HEK293 (cell line): ENCODE results near the gene LRPPRC.

ENCODE experiments used
- CTCF ChIA-PET: fragments of 350-600 bp; formaldehyde crosslinking; extraction: SDS; loops from one replicate; lab custom pipeline; 2021; ENCODE audit warnings: antibody characterized with exemption; lab: Yijun Ruan, JAX
- POLR2A ChIA-PET: fragments of 300-600 bp; formaldehyde crosslinking; extraction: SDS; loops from one replicate; lab custom pipeline; 2020; ENCODE audit warnings: antibody characterized with exemption, inconsistent platforms; lab: Yijun Ruan, JAX
- H3K27ac ChIP-seq: fragments of 200-500 bp; sonication (Bioruptor generic); 2 replicates; pipeline ENCODE4 v1.5.1; 2014; ENCODE audit warnings: low read depth, low read length, control low read depth, inconsistent platforms; ENCODE audit errors: extremely low read depth
- H3K36me3 ChIP-seq, 2 experiments: fragments of 200-500 bp in 1 of 2; sonication (Bioruptor generic) in 1 of 2; 1 replicate in 1 of 2; 2 replicates in 1 of 2; pipeline ENCODE4 v1.5.1; 2014 to 2017; ENCODE audit warnings: inconsistent platforms in 2 of 2, low read length in 2 of 2; ENCODE audit not compliant: control insufficient read depth in 2 of 2, insufficient read depth in 1 of 2
- H3K4me1 ChIP-seq: fragments of 200-500 bp; sonication (Bioruptor generic); 2 replicates; pipeline ENCODE4 v1.5.1; 2014; ENCODE audit warnings: mild to moderate bottlenecking, low read length, inconsistent platforms; ENCODE audit not compliant: control insufficient read depth, insufficient read depth
- H3K4me3 ChIP-seq: 2 replicates; pipeline ENCODE4 v1.5.1; 2011; ENCODE audit warnings: low read depth, mild to moderate bottlenecking, control low read depth, low read length, moderate library complexity
- H3K9me3 ChIP-seq: fragments of 200-500 bp; sonication (Bioruptor generic); 2 replicates; pipeline ENCODE4 v1.5.1; 2014; ENCODE audit warnings: low read depth, low read length, inconsistent platforms; ENCODE audit not compliant: control insufficient read depth, insufficient read depth
- GFI1B ChIP-seq: fragments of 450-650 bp; formaldehyde crosslinking; IDR thresholded peaks from 2 replicates; pipeline ENCODE4 v1.5.1; 2016; ENCODE audit warnings: missing biosample characterization, missing genetic modification characterization
- GLI4 ChIP-seq: fragments of 450-650 bp; formaldehyde crosslinking; IDR thresholded peaks from 2 replicates; pipeline ENCODE4 v1.5.1; 2016; ENCODE audit warnings: missing biosample characterization, missing genetic modification characterization
- HIC1 ChIP-seq: fragments of 450-650 bp; formaldehyde crosslinking; IDR thresholded peaks from 2 replicates; pipeline ENCODE4 v1.5.1; 2016; ENCODE audit warnings: missing biosample characterization, missing genetic modification characterization
- MEIS1 ChIP-seq: sonication (generic); formaldehyde crosslinking; IDR thresholded peaks from 2 replicates; pipeline ENCODE4 v1.8.1; 2022; ENCODE audit warnings: missing genetic modification reagents, mild to moderate bottlenecking, borderline replicate concordance
- PRDM10 ChIP-seq: fragments of 450-650 bp; formaldehyde crosslinking; IDR thresholded peaks from 2 replicates; pipeline ENCODE4 v1.5.1; 2016; ENCODE audit warnings: missing biosample characterization, missing genetic modification characterization
- SP3 ChIP-seq: fragments of 450-650 bp; formaldehyde crosslinking; IDR thresholded peaks from 2 replicates; pipeline ENCODE4 v1.5.1; 2016; ENCODE audit warnings: missing biosample characterization, missing genetic modification characterization
- TSHZ1 ChIP-seq: fragments of 450-650 bp; formaldehyde crosslinking; IDR thresholded peaks from 2 replicates; pipeline ENCODE4 v1.5.1; 2016; ENCODE audit warnings: missing biosample characterization, missing genetic modification characterization, borderline replicate concordance
- ZBTB21 ChIP-seq: fragments of 450-650 bp; formaldehyde crosslinking; IDR thresholded peaks from 2 replicates; pipeline ENCODE4 v1.5.1; 2017; ENCODE audit warnings: missing biosample characterization, missing genetic modification characterization
- ZBTB49 ChIP-seq: fragments of 450-650 bp; formaldehyde crosslinking; IDR thresholded peaks from 2 replicates; pipeline ENCODE4 v1.5.1; 2016; ENCODE audit warnings: missing biosample characterization, missing genetic modification characterization, low read depth
- ZBTB6 ChIP-seq: fragments of 450-650 bp; formaldehyde crosslinking; IDR thresholded peaks from 2 replicates; pipeline ENCODE4 v1.5.1; 2017; ENCODE audit warnings: missing biosample characterization, missing genetic modification characterization
- ZBTB7A ChIP-seq: fragments of 450-650 bp; formaldehyde crosslinking; IDR thresholded peaks from 2 replicates; pipeline ENCODE4 v1.5.1; 2016; ENCODE audit warnings: low read depth, missing biosample characterization, missing genetic modification characterization
- ZNF274 ChIP-seq, 2 experiments: fragments of 200-500 bp in 1 of 2; fragments of 450-650 bp in 1 of 2; sonication (Bioruptor generic) in 1 of 2; formaldehyde crosslinking in 1 of 2; IDR thresholded peaks; 2 replicates each; pipeline versions ENCODE4 v1.5.1 to v1.6.1; 2014 to 2016; ENCODE audit warnings: borderline replicate concordance in 1 of 2, inconsistent platforms in 1 of 2, low read length in 1 of 2, missing biosample characterization in 1 of 2, missing genetic modification characterization in 1 of 2
- ZNF354C ChIP-seq: fragments of 450-650 bp; formaldehyde crosslinking; IDR thresholded peaks from 2 replicates; pipeline ENCODE4 v1.5.1; 2016; ENCODE audit warnings: missing biosample characterization, missing genetic modification characterization, low read depth, borderline replicate concordance
- ZNF37A ChIP-seq: fragments of 450-650 bp; IDR thresholded peaks from 2 replicates; pipeline ENCODE4 v1.5.1; 2018; ENCODE audit warnings: missing biosample characterization, missing genetic modification characterization
- ZNF423 ChIP-seq: fragments of 450-650 bp; formaldehyde crosslinking; IDR thresholded peaks from 2 replicates; pipeline ENCODE4 v1.5.1; 2016; ENCODE audit warnings: missing biosample characterization, missing genetic modification characterization
- ZNF548 ChIP-seq: fragments of 450-650 bp; formaldehyde crosslinking; IDR thresholded peaks from 2 replicates; pipeline ENCODE4 v1.5.1; 2016; ENCODE audit warnings: missing biosample characterization, missing genetic modification characterization
- ZNF558 ChIP-seq: fragments of 450-650 bp; formaldehyde crosslinking; IDR thresholded peaks from 2 replicates; pipeline ENCODE4 v1.5.1; 2016; ENCODE audit warnings: missing biosample characterization, missing genetic modification characterization
- ZNF585B ChIP-seq: fragments of 450-650 bp; formaldehyde crosslinking; IDR thresholded peaks from 2 replicates; pipeline ENCODE4 v1.5.1; 2016; ENCODE audit warnings: missing biosample characterization, missing genetic modification characterization
- ZNF692 ChIP-seq: fragments of 450-650 bp; formaldehyde crosslinking; IDR thresholded peaks from 2 replicates; pipeline ENCODE4 v1.5.1; 2016; ENCODE audit warnings: missing biosample characterization, missing genetic modification characterization
- ZNF747 ChIP-seq: fragments of 450-650 bp; formaldehyde crosslinking; IDR thresholded peaks from 2 replicates; pipeline ENCODE4 v1.5.1; 2016; ENCODE audit warnings: missing biosample characterization, missing genetic modification characterization

LRPPRC gene

GRCh38 chr2:43925431-43925830 is 70.4 kb downstream of the LRPPRC start:
- Histone ChIP-seq H3K4me1 (no peaks in the 10 kb centered on the region), H3K4me3 (no peak overlapping the region), H3K9me3 (no peaks in the 10 kb centered on the region), H3K36me3 (peaks cover 30 to 77% of the 10 kb centered on the region in 2 experiments)
- ChIA-PET CTCF (interaction anchor here (0.6 to 1.5 kb wide), 2 partner anchors 48 to 351 kb away, joined by 3 read pairs; no protein-coding TSS in a partner anchor), POLR2A (no interaction called here)
- TF ChIP-seq GFI1B (tag by site-specific recombination) (no peak), ZNF747 (tag by site-specific recombination) (no peak), ZNF423 (tag by site-specific recombination) (no peak), ZNF274 (IDR thresholded peaks at IDR 0.05; ENCODE audit: low read length) (no peak), ZNF274 (tag by site-specific recombination; IDR thresholded peaks at IDR 0.05; ENCODE audit: borderline replicate concordance) (no peak), ZBTB21 (tag by site-specific recombination) (no peak), TSHZ1 (tag by site-specific recombination) (no peak)
- TF ChIP-seq, all 188 proteins: peak for 0
- no peak overlapping the region for H3K27ac ChIP-seq

- H3K36me3 ChIP-seq: peaks cover 34 to 73% of the 10 kb centered on the region in 2 experiments
- CTCF ChIA-PET: interaction anchor here (0.6 to 1.5 kb wide), 2 partner anchors 47 to 352 kb away, joined by 3 read pairs; no protein-coding TSS in a partner anchor
Measured at GRCh38 chr2:43924463-43924862, 71.3 kb downstream of the LRPPRC start.

More at GRCh38 chr2:43924463-43924862, 71.3 kb downstream of the LRPPRC start:
- POLR2A ChIA-PET: no interaction called here
- TF ChIP-seq MEIS1 (no peak), ZBTB49 (no peak), ZNF585B (tag by site-specific recombination) (no peak), HIC1 (tag by site-specific recombination) (no peak), ZBTB6 (no peak), ZBTB7A (tag by site-specific recombination) (no peak), ZNF354C (tag by site-specific recombination) (no peak), SP3 (tag by site-specific recombination) (no peak), ZNF548 (tag by site-specific recombination) (no peak), ZNF692 (no peak), GLI4 (tag by site-specific recombination) (no peak), ZNF37A (tag by site-specific recombination) (no peak), PRDM10 (tag by site-specific recombination) (no peak), ZNF558 (tag by site-specific recombination) (no peak)
- Histone ChIP-seq H3K4me3 (no peak overlapping the region), H3K27ac (no peak overlapping the region), H3K9me3 (no peaks in the 10 kb centered on the region), H3K4me1 (no peaks in the 10 kb centered on the region)
